DOHH2 (cell line): ENCODE data around the gene LSM6.

Experiments used
- H3F3A ChIP-seq: fragments of 200-600 bp; sonication (generic), shearing (Covaris generic); 2 replicates; pipeline ENCODE4 v1.6.0; 2016; ENCODE audit warnings: antibody characterized with exemption, mild to moderate bottlenecking; ENCODE audit not compliant: control insufficient read depth, insufficient read depth
- H3K27ac ChIP-seq: fragments of 200-600 bp; sonication (generic); 2 replicates; pipeline ENCODE4 v1.5.1; 2014; ENCODE audit warnings: low read depth, mild to moderate bottlenecking, low read length, moderate library complexity
- H3K27me3 ChIP-seq: fragments of 200-600 bp; sonication (generic); 2 replicates; pipeline ENCODE4 v1.6.1; 2014; ENCODE audit warnings: mild to moderate bottlenecking, low read length, mixed read lengths; ENCODE audit not compliant: control insufficient read depth
- H3K36me3 ChIP-seq: fragments of 200-600 bp; sonication (generic); 2 replicates; pipeline ENCODE4 v1.6.1; 2014; ENCODE audit warnings: mild to moderate bottlenecking, low read length, moderate library complexity, mixed read lengths; ENCODE audit not compliant: control insufficient read depth
- H3K4me1 ChIP-seq: fragments of 200-600 bp; sonication (generic); 2 replicates; pipeline ENCODE4 v1.6.1; 2014; ENCODE audit warnings: mild to moderate bottlenecking, low read length, mixed read lengths; ENCODE audit not compliant: control insufficient read depth
- H3K4me2 ChIP-seq: fragments of 200-600 bp; sonication (generic); 2 replicates; pipeline ENCODE4 v1.6.0; 2014; ENCODE audit warnings: mild to moderate bottlenecking, low read length, moderate library complexity
- H3K4me3 ChIP-seq: fragments of 200-600 bp; sonication (generic); 2 replicates; pipeline ENCODE4 v1.5.1; 2014; ENCODE audit warnings: mild to moderate bottlenecking, low read length, mixed read lengths
- H3K79me2 ChIP-seq: fragments of 200-600 bp; sonication (generic); 2 replicates; pipeline ENCODE4 v1.6.1; 2014; ENCODE audit warnings: mild to moderate bottlenecking, low read length, mixed read lengths; ENCODE audit not compliant: control insufficient read depth
- H3K9me2 ChIP-seq: fragments of 200-600 bp; sonication (generic); replicated peaks from 2 replicates; pipeline ENCODE4 v1.6.1; 2014; ENCODE audit warnings: mild to moderate bottlenecking, low read length, mixed read lengths; ENCODE audit not compliant: control insufficient read depth
- H3K9me3 ChIP-seq: fragments of 200-600 bp; sonication (generic); 2 replicates; pipeline ENCODE4 v1.6.1; 2014; ENCODE audit warnings: antibody characterized with exemption, low read length, mixed read lengths; ENCODE audit not compliant: control insufficient read depth, insufficient read depth
- H4K20me1 ChIP-seq: fragments of 200-600 bp; sonication (generic); 2 replicates; pipeline ENCODE4 v1.6.0; 2014; ENCODE audit warnings: low read depth, mild to moderate bottlenecking, antibody characterized with exemption, low read length, moderate library complexity; ENCODE audit not compliant: control insufficient read depth, insufficient read depth
- CTCF ChIP-seq: fragments of 200-600 bp; sonication (generic); IDR thresholded peaks from one replicate; pipeline ENCODE4 v1.5.1; 2014; ENCODE audit warnings: antibody characterized with exemption, mild to moderate bottlenecking, low read depth, low read length; ENCODE audit not compliant: poor library complexity, severe bottlenecking
- EZH2phosphoT487 ChIP-seq: fragments of 200-600 bp; sonication (generic); IDR thresholded peaks from 2 replicates; pipeline ENCODE4 v1.6.1; 2017; ENCODE audit warnings: borderline replicate concordance, mild to moderate bottlenecking, antibody characterized with exemption, low read length, moderate library complexity, mixed read lengths

Gene LSM6

GRCh38 chr4:146175541-146176453, at the start of gene LSM6:
Gene LSM6 (plus strand): TSS chr4:146175718. CDS start chr4:146182922, 7,204 bp downstream.
- no peaks in the 10 kb centered on the region for H4K20me1 ChIP-seq
- H3K4me3 ChIP-seq = peak within 1 kb of the TSS; percentile 87
- no peaks in the 10 kb centered on the region for H3F3A ChIP-seq
- peaks cover 45% of the 10 kb centered on the region for H3K79me2 ChIP-seq
- H3K27ac ChIP-seq = 0 out of 2 replicates have a peak within 1 kb of the TSS, but pooled peaks have one; percentile 9
- H3K9me2 ChIP-seq = no peaks in the 10 kb centered on the region
- no peaks in the 10 kb centered on the region for H3K36me3 ChIP-seq
- peak; percentile 20 for TF ChIP-seq CTCF
- no peak for TF ChIP-seq EZH2phosphoT487
- H3K9me3 ChIP-seq = no peaks in the 10 kb centered on the region
- no peaks in the 10 kb centered on the region for H3K27me3 ChIP-seq
- peaks cover 14% of the 10 kb centered on the region for H3K4me1 ChIP-seq
- peak within 1 kb of the TSS; percentile 83 for H3K4me2 ChIP-seq

GRCh38 chr4:146132445-146132844, 43.1 kb upstream of the LSM6 start:
- no peaks in the 10 kb centered on the region for H3K79me2 ChIP-seq
- H3K27ac ChIP-seq = no peak overlapping the region
- H3K4me2 ChIP-seq = no peak overlapping the region
- H3K27me3 ChIP-seq = no peaks in the 10 kb centered on the region
- H3K9me2 ChIP-seq = no peaks in the 10 kb centered on the region
- TF ChIP-seq EZH2phosphoT487 (no peak), CTCF (no peak)
- H3K36me3 ChIP-seq = no peaks in the 10 kb centered on the region
- H3K4me3 ChIP-seq = no peak overlapping the region
- H3F3A ChIP-seq = no peaks in the 10 kb centered on the region
- no peaks in the 10 kb centered on the region for H4K20me1 ChIP-seq
- no peaks in the 10 kb centered on the region for H3K9me3 ChIP-seq
- peaks cover 3% of the 10 kb centered on the region; the same call in 1 of the 2 replicates for H3K4me1 ChIP-seq

- no peaks in the 10 kb centered on the region for H3K9me3 ChIP-seq
- no peaks in the 10 kb centered on the region for H3F3A ChIP-seq
- H3K36me3 ChIP-seq = no peaks in the 10 kb centered on the region
- no peak overlapping the region for H3K4me3 ChIP-seq
- H3K4me2 ChIP-seq = no peak overlapping the region
- no peaks in the 10 kb centered on the region for H3K27me3 ChIP-seq
- no peak for TF ChIP-seq CTCF
- TF ChIP-seq EZH2phosphoT487 = no peak
- H4K20me1 ChIP-seq = no peaks in the 10 kb centered on the region
- H3K4me1 ChIP-seq = peaks cover 3% of the 10 kb centered on the region; the same call in 1 of the 2 replicates
- H3K79me2 ChIP-seq = no peaks in the 10 kb centered on the region
- no peaks in the 10 kb centered on the region for H3K9me2 ChIP-seq
- no peak overlapping the region for H3K27ac ChIP-seq
Measured at GRCh38 chr4:146134761-146135445, 40.6 kb upstream of the LSM6 start.
